Endothelial cell of umbilical vein (primary cell): Measurements from ENCODE around the gene WDR82.

Source experiments
- CTCF ChIP-seq, 2 donors: IDR thresholded peaks; 1 replicate in 1 of 2; 2 replicates in 1 of 2; pipeline ENCODE4 v1.5.1; 2011; ENCODE audit warnings: low read length in 2 of 2, mild to moderate bottlenecking in 2 of 2, moderate library complexity in 2 of 2, control low read depth in 1 of 2, inconsistent platforms in 1 of 2, low read depth in 1 of 2; ENCODE audit not compliant: insufficient read depth in 1 of 2; ENCODE audit errors: extremely low read depth in 1 of 2
- MYC ChIP-seq: IDR thresholded peaks from one replicate; pipeline ENCODE4 v1.6.1; 2011; ENCODE audit warnings: mild to moderate bottlenecking, low read depth, low read length

GRCh38 chr3:52230461-52230860, 48.0 kb downstream of the WDR82 start:
- no peak for TF ChIP-seq CTCF (IDR thresholded peaks at IDR 0.05; ENCODE audit: extremely low read depth in 1 of 2, insufficient read depth in 1 of 2, low read depth in 1 of 2, low read length in 2 of 2)
- TF ChIP-seq MYC, result no peak
